ENCODE measurements around the gene RSL24D1. TPM values are rescaled to one million over a fixed set of nuclear protein-coding genes. Genes with fewer than 3 reads are reported as not detected.

RSL24D1 gene
- total RNA-seq, 1 experiment from 2014 or later = 43.5 TPM

- Histone ChIP-seq H2AFZ (ENCODE audit: low read length) (no peak overlapping the region), H3K4me1 (ENCODE audit: insufficient read depth, low read length) (no peaks in the 10 kb centered on the region), H3K27me3 (ENCODE audit: low read length) (no peaks in the 10 kb centered on the region), H3K9me2 (replicated peaks; ENCODE audit: low read length) (no peaks in the 10 kb centered on the region), H3K9ac (ENCODE audit: low read length) (no peak overlapping the region), H3K9me3 (ENCODE audit: low read length) (no peaks in the 10 kb centered on the region), H3F3A (ENCODE audit: low read length, unreplicated experiment) (no peaks in the 10 kb centered on the region), H3K4me3 (ENCODE audit: low read length) (no peak overlapping the region), H3K27ac (ENCODE audit: low read length) (no peak overlapping the region), H3K4me2 (ENCODE audit: low read length) (no peak overlapping the region), H3K36me3 (ENCODE audit: low read depth, low read length) (no peaks in the 10 kb centered on the region), H3K79me2 (ENCODE audit: low read length) (no peaks in the 10 kb centered on the region), H4K20me1 (ENCODE audit: low read length) (no peaks in the 10 kb centered on the region)
- intact Hi-C loops (cut with micrococcal nuclease) = no loop called here
- DNase-seq (no peak), ATAC-seq (no peak)
- POLR2A ChIA-PET (ENCODE audit: unreplicated experiment) = interaction anchor here (0.5 kb wide), 1 partner anchor 106 kb away, joined by 4 read pairs; no protein-coding TSS in a partner anchor
- TF ChIP-seq CTCF (conservative IDR thresholded peaks at IDR 0.05; ENCODE audit: low read depth, low read length) (no peak), EZH2 (IDR thresholded peaks at IDR 0.05; ENCODE audit: low read length, unreplicated experiment) (no peak), EZH2phosphoT487 (IDR thresholded peaks at IDR 0.05; ENCODE audit: borderline replicate concordance, low read length) (no peak)
- CTCF ChIA-PET = no interaction called here
- no TSS peak for BruUV-seq (replicated peaks)
Observed at GRCh38 chr15:55239440-55240124, 42.8 kb upstream of the RSL24D1 start.

GRCh38 chr15:55238877-55239276 lies 42.1 kb upstream of the RSL24D1 start:
- Histone ChIP-seq H3K4me2 (ENCODE audit: low read length) (no peak overlapping the region), H3K9me2 (replicated peaks; ENCODE audit: low read length) (no peaks in the 10 kb centered on the region), H3K27ac (ENCODE audit: low read length) (no peak overlapping the region), H2AFZ (ENCODE audit: low read length) (no peak overlapping the region), H4K20me1 (ENCODE audit: low read length) (no peaks in the 10 kb centered on the region), H3K79me2 (ENCODE audit: low read length) (no peaks in the 10 kb centered on the region), H3F3A (ENCODE audit: low read length, unreplicated experiment) (no peaks in the 10 kb centered on the region), H3K36me3 (ENCODE audit: low read depth, low read length) (no peaks in the 10 kb centered on the region), H3K4me3 (ENCODE audit: low read length) (no peak overlapping the region), H3K9me3 (ENCODE audit: low read length) (no peaks in the 10 kb centered on the region), H3K9ac (ENCODE audit: low read length) (no peak overlapping the region), H3K27me3 (ENCODE audit: low read length) (no peaks in the 10 kb centered on the region), H3K4me1 (ENCODE audit: insufficient read depth, low read length) (no peaks in the 10 kb centered on the region)
- intact Hi-C loops (cut with micrococcal nuclease) = no loop called here
- BruUV-seq (replicated peaks) = no TSS peak
- ATAC-seq = no peak
- POLR2A ChIA-PET (ENCODE audit: unreplicated experiment) = no interaction called here
- no peak for DNase-seq
- TF ChIP-seq EZH2phosphoT487 (IDR thresholded peaks at IDR 0.05; ENCODE audit: borderline replicate concordance, low read length) (no peak), EZH2 (IDR thresholded peaks at IDR 0.05; ENCODE audit: low read length, unreplicated experiment) (no peak), CTCF (conservative IDR thresholded peaks at IDR 0.05; ENCODE audit: low read depth, low read length) (no peak)
- CTCF ChIA-PET = interaction anchor here (0.6 kb wide), 1 partner anchor 22 kb away, joined by 3 read pairs; no protein-coding TSS in a partner anchor

Measured in PC-3 (cell line).